ENCODE measurements around the gene KIFC3. TPM values are rescaled to one million over a fixed set of nuclear protein-coding genes. Genes with fewer than 3 reads are reported as not detected.
"Not testable (repeated sequence)": the region's sequence is repeated elsewhere in the genome, so short reads cannot be mapped to it uniquely, and the experiment has no call there.

KIFC3 gene
- polyA plus RNA-seq (2014; cell fraction: cytosol; rRNA removed) = 0.64 and 0.89 TPM in 2 replicates
- 2.8 and 5.1 TPM in 2 replicates for polyA plus RNA-seq (2014; cell fraction: nucleus; rRNA removed)

- peak; percentile 54 for DNase-seq (ENCODE audit: low spot score)
Measured at GRCh38 chr16:57802341-57803133, at the start of gene KIFC3. KIFC3 (minus strand) TSS chr16:57802491; CDS start chr16:57798243, 4,248 bp downstream.

- no peak for DNase-seq (ENCODE audit: low spot score)
Measured at GRCh38 chr16:57848181-57848580, 45.9 kb upstream of the KIFC3 start.

GRCh38 chr16:57846931-57847330 lies 44.6 kb upstream of the KIFC3 start:
- not testable (repeated sequence) for DNase-seq (ENCODE audit: low spot score)

- peak; percentile 37 for DNase-seq (ENCODE audit: low spot score)
Measured at GRCh38 chr16:57846078-57846697, 43.9 kb upstream of the KIFC3 start.

GRCh38 chr16:57845115-57845514 lies 42.8 kb upstream of the KIFC3 start:
- DNase-seq (ENCODE audit: low spot score) = no peak

- DNase-seq (ENCODE audit: low spot score) = no peak
Measured at GRCh38 chr16:57844416-57845030, 42.2 kb upstream of the KIFC3 start.

GRCh38 chr16:57843400-57843799 lies 41.1 kb upstream of the KIFC3 start:
- no peak for DNase-seq (ENCODE audit: low spot score)

GRCh38 chr16:57842601-57843000 lies 40.3 kb upstream of the KIFC3 start:
- no peak for DNase-seq (ENCODE audit: low spot score)

- no peak for DNase-seq (ENCODE audit: low spot score)
Measured at GRCh38 chr16:57840833-57841232, 38.5 kb upstream of the KIFC3 start.

- no peak for DNase-seq (ENCODE audit: low spot score)
Measured at GRCh38 chr16:57838161-57838560, 35.9 kb upstream of the KIFC3 start.

GRCh38 chr16:57837305-57838125 lies 35.2 kb upstream of the KIFC3 start:
- DNase-seq (ENCODE audit: low spot score) = no peak

GRCh38 chr16:57835439-57835838 lies 33.1 kb upstream of the KIFC3 start:
- DNase-seq (ENCODE audit: low spot score) = not testable (repeated sequence)

GRCh38 chr16:57834936-57835335 lies 32.6 kb upstream of the KIFC3 start:
- no peak for DNase-seq (ENCODE audit: low spot score)

GRCh38 chr16:57830890-57831484 lies 28.7 kb upstream of the KIFC3 start:
- no peak for DNase-seq (ENCODE audit: low spot score)

GRCh38 chr16:57829969-57830360 lies 27.7 kb upstream of the KIFC3 start:
- DNase-seq (ENCODE audit: low spot score) = no peak

GRCh38 chr16:57828272-57829161 lies 26.2 kb upstream of the KIFC3 start:
- no peak for DNase-seq (ENCODE audit: low spot score)

- no peak for DNase-seq (ENCODE audit: low spot score)
Measured at GRCh38 chr16:57826706-57827625, 24.7 kb upstream of the KIFC3 start.

GRCh38 chr16:57826052-57826451 lies 23.8 kb upstream of the KIFC3 start:
- DNase-seq (ENCODE audit: low spot score) = no peak
